ENCODE results near the gene ASB3. TPM values are rescaled to one million over a fixed set of nuclear protein-coding genes. Genes with fewer than 3 reads are reported as not detected.
A peak's percentile ranks its signal among the peaks of the same experiment; 100 is the strongest.

Gene ASB3
- total and polyA plus RNA-seq, 9 of the 15 experiments (the other 6 are each of a cell fraction or from before 2014, with no cell fraction given), result 13.6 to 35.3 (median 18.7) TPM

GRCh38 chr2:53786705-53787613, at the start of gene ASB3, which contains the start of gene ERLEC1 (continued):
- TF ChIP-seq CUX1 (CRISPR knock-in tag; IDR thresholded peaks at IDR 0.05) (no peak), FOXP1 (CRISPR knock-in tag; IDR thresholded peaks at IDR 0.05) (peak; percentile 72; the same call in 1 of the 2 replicates), ZNF639 (CRISPR knock-in tag; conservative IDR thresholded peaks at IDR 0.05 in 1 of 2, IDR thresholded peaks at IDR 0.05 in 1 of 2) (peak in 1 of 2 experiments; percentile 69; a peak in 2 of 4 replicates), ZEB2 (IDR thresholded peaks at IDR 0.05) (no peak), ARID3B (CRISPR knock-in tag; IDR thresholded peaks at IDR 0.05; ENCODE audit: borderline replicate concordance) (no peak), ZNF512 (tag; IDR thresholded peaks at IDR 0.05) (no peak), HDAC3 (IDR thresholded peaks at IDR 0.05; ENCODE audit: borderline replicate concordance, partially characterized antibody) (no peak), SNIP1 (IDR thresholded peaks at IDR 0.05; ENCODE audit: low read depth) (no peak), POLR2H (tag; IDR thresholded peaks at IDR 0.05; ENCODE audit: low read depth) (no peak), BRD9 (IDR thresholded peaks at IDR 0.05; ENCODE audit: low read depth, partially characterized antibody) (no peak), CREBBP (IDR thresholded peaks at IDR 0.05; ENCODE audit: low read depth, low read length) (no peak), TFAM (CRISPR knock-in tag; conservative IDR thresholded peaks at IDR 0.05) (no peak), KLF16 (IDR thresholded peaks at IDR 0.05) (peak; percentile 69), TOE1 (IDR thresholded peaks at IDR 0.05; ENCODE audit: borderline replicate concordance) (peak; percentile 70; the same call in 1 of the 2 replicates), TOE1 (CRISPR knock-in tag; IDR thresholded peaks at IDR 0.05; ENCODE audit: borderline replicate concordance, low read depth) (no peak)
